ENCODE measurements around the gene SYK. TPM values are rescaled to one million over a fixed set of nuclear protein-coding genes. Genes with fewer than 3 reads are reported as not detected.

SYK gene
- total RNA-seq, 1 donor = not detected

- DNase-seq (ENCODE audit: low read depth) = no peak
- no peak for TF ChIP-seq CTCF (IDR thresholded peaks at IDR 0.05; ENCODE audit: insufficient read depth, low read depth, low read length)
- no peak overlapping the region for H3K4me3 ChIP-seq (ENCODE audit: low read depth, low read length)
Measured at GRCh38 chr9:90846770-90847419, 45.3 kb downstream of the SYK start.

DNA sequence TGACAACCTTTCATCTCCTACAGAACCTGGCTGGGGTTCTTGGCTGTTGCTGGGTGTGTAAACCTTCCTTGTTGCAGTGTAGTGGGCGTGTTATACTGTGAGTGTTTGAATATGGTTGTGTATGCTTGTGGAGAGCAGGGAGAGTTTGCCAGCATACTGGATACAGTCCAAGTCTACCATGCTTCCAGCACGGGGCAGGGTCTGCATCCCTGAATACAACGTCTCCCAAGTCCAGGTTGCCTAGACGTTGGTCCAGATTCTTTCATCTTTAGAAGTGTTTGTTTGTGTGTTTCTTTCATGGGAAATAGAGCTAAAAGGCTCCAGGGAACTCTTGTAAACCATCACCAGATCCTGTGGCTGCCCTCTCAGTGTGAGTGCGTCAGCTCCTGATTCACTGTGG lies 46.4 kb downstream of the SYK start:
- no peak for DNase-seq (ENCODE audit: low read depth)
- H3K4me3 ChIP-seq (ENCODE audit: low read depth, low read length) = no peak overlapping the region
- no peak for TF ChIP-seq CTCF (IDR thresholded peaks at IDR 0.05; ENCODE audit: insufficient read depth, low read depth, low read length)

GRCh38 chr9:90848866-90849265 lies 47.2 kb downstream of the SYK start:
- no peak for TF ChIP-seq CTCF (IDR thresholded peaks at IDR 0.05; ENCODE audit: insufficient read depth, low read depth, low read length)
- DNase-seq (ENCODE audit: low read depth) = no peak

DNA sequence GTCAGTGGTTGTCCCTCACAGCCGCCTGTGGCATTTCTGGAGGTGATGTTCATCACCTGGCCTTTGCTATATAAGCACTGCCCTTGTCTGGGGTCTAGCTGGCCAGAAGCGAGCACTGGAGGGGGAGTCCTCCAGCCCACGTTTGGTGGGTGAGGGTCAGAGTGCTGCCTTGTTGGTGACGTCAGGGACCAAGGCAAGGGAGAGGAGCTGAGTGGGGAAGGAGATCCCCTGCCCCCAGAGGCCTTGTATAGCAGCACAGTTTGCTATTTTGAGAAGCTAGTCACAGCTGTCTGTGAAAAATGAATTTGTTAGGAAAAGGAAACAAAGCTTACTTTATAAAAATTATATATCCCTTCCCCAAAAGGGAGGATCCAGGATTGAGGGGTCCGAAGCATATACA lies 49.8 kb downstream of the SYK start:
- TF ChIP-seq CTCF (IDR thresholded peaks at IDR 0.05; ENCODE audit: insufficient read depth, low read depth, low read length) = peak; percentile 3
- H3K4me3 ChIP-seq (ENCODE audit: low read depth, low read length) = no peak overlapping the region
- no peak for DNase-seq (ENCODE audit: low read depth)

More at GRCh38 chr9:90848866-90849265, 47.2 kb downstream of the SYK start:
- no peak overlapping the region for H3K4me3 ChIP-seq (ENCODE audit: low read depth, low read length)

DNA sequence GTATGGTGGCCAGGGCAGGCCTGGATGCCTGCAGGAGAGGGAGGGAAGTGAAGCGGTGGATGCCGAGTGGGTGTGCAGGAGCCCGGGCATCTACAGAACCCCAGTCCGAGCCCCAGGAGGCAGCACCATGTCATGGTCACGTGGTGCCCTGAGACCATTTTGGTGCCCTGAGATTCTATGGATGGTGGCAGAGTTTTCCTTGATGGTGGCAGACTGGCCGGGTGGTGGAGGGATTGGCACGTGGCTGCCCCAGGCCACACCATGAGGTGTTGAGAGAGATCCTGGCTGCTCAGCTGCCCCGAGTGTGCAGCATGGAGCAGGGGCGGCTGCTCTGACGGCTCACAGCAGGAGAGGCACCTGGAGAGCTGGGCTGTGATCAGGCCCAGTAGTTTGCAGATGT lies 52.3 kb downstream of the SYK start:
- DNase-seq (ENCODE audit: low read depth) = no peak
- no peak overlapping the region for H3K4me3 ChIP-seq (ENCODE audit: low read depth, low read length)
- TF ChIP-seq CTCF (IDR thresholded peaks at IDR 0.05; ENCODE audit: insufficient read depth, low read depth, low read length) = no peak

DNA sequence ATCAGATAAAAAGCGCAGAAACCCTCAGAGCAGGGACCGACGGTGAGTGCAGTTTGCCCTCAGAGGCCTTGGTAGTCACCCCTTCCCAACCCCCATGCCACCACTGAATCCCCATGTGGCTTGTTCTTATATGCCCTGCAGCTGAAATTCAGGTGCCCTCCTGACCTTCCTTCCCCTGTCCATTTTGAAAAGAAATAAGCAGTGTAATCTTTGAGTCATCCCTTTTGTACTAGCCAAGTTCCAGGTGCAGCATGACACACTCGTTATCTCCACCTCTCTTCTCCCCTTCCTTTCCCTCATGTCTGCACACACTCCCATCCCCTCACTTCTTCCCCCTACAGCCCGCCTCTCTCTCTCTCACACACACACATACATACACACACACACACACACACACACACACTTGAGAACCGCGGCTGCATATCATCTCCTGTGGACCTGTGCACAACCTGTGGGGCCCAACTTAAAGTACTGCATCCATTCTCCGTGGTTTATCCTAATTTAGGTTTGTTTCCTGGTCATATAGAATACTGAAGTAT lies 53.1 kb downstream of the SYK start:
- TF ChIP-seq CTCF (IDR thresholded peaks at IDR 0.05; ENCODE audit: insufficient read depth, low read depth, low read length) = no peak
- DNase-seq (ENCODE audit: low read depth) = no peak

More for the DNA sequence above, 53.1 kb downstream of the SYK start:
- no peak overlapping the region for H3K4me3 ChIP-seq (ENCODE audit: low read depth, low read length)

Measured in fibroblast of villous mesenchyme (primary cell).